IMR-90 (cell line): ENCODE data around the gene OPCML. TPM values are rescaled to one million over a fixed set of nuclear protein-coding genes. Genes with fewer than 3 reads are reported as not detected.

Source experiments
- ATAC-seq: fragments of 200-7000 bp; cut with Tn5 transposase; 2 replicates; pipeline ENCODE4 v1.9.1; 2020; ENCODE audit warnings: low read depth, mild to moderate bottlenecking, moderate library complexity
- BruUV-seq: library from RNA; stranded (reverse); fragments of 400-500 nt; replicated peaks from 2 replicates; lab custom pipeline; 2021; lab: Mats Ljungman, UMichigan
- CTCF ChIA-PET: fragments of 300-600 bp; formaldehyde crosslinking; extraction: SDS; loops from one replicate; lab custom pipeline; 2021; ENCODE audit warnings: antibody characterized with exemption; lab: Yijun Ruan, JAX
- POLR2A ChIA-PET: fragments of 300-600 bp; sonication (Branson Sonifier 250); formaldehyde crosslinking; loops from one replicate; lab custom pipeline; 2022; ENCODE audit warnings: antibody characterized with exemption; ENCODE audit not compliant: unreplicated experiment; lab: Charles Lee
- DNase-seq: peaks from one replicate; pipeline ENCODE4 v3.0.0; 2013
- H2AFZ ChIP-seq: replicated peaks from 2 replicates; pipeline ENCODE3; 2013; ENCODE audit warnings: low read length, mild to moderate bottlenecking; ENCODE audit not compliant: poor library complexity
- H2AK5ac ChIP-seq: 2 replicates; pipeline ENCODE4 v1.6.1; 2013; ENCODE audit warnings: low read depth, low read length, inconsistent platforms
- H2AK9ac ChIP-seq: replicated peaks from 2 replicates; pipeline ENCODE3; 2013; ENCODE audit warnings: mild to moderate bottlenecking, low read depth, low read length, moderate library complexity; ENCODE audit not compliant: poor library complexity
- H2BK120ac ChIP-seq: 2 replicates; pipeline ENCODE4 v1.6.1; 2013; ENCODE audit warnings: low read depth, low read length, inconsistent platforms
- H2BK15ac ChIP-seq: 3 replicates; pipeline ENCODE4 v1.6.1; 2013; ENCODE audit warnings: low read depth, low read length, inconsistent platforms
- H2BK20ac ChIP-seq: 2 replicates; pipeline ENCODE4 v1.6.1; 2013; ENCODE audit warnings: low read depth, mild to moderate bottlenecking, inconsistent platforms, low read length, moderate library complexity
- H2BK5ac ChIP-seq: 2 replicates; pipeline ENCODE4 v1.6.1; 2013; ENCODE audit warnings: mild to moderate bottlenecking, low read depth, low read length, inconsistent platforms; ENCODE audit not compliant: poor library complexity, severe bottlenecking
- H3K14ac ChIP-seq: replicated peaks from 2 replicates; pipeline ENCODE4 v1.6.1; 2013; ENCODE audit warnings: low read depth, low read length, inconsistent platforms
- H3K18ac ChIP-seq: 2 replicates; pipeline ENCODE4 v1.6.1; 2013; ENCODE audit warnings: low read depth, low read length, control low read depth
- H3K23ac ChIP-seq: 2 replicates; pipeline ENCODE4 v1.6.1; 2013; ENCODE audit warnings: low read depth, low read length, inconsistent platforms
- H3K27ac ChIP-seq: 2 replicates; pipeline ENCODE4 v1.5.1; 2013; ENCODE audit warnings: mild to moderate bottlenecking, control low read depth, low read length; ENCODE audit not compliant: insufficient read depth
- H3K27me3 ChIP-seq: 2 replicates; pipeline ENCODE4 v1.6.1; 2013; ENCODE audit warnings: low read length; ENCODE audit not compliant: control insufficient read depth, insufficient read depth
- H3K36me3 ChIP-seq: 2 replicates; pipeline ENCODE4 v1.6.1; 2013; ENCODE audit warnings: low read length, mixed read lengths; ENCODE audit not compliant: control insufficient read depth, insufficient read depth
- H3K4ac ChIP-seq: 2 replicates; pipeline ENCODE4 v1.6.1; 2013; ENCODE audit warnings: low read depth, low read length, inconsistent platforms
- H3K4me1 ChIP-seq: 2 replicates; pipeline ENCODE4 v1.6.1; 2013; ENCODE audit warnings: low read length, mixed read lengths; ENCODE audit not compliant: control insufficient read depth, insufficient read depth
- H3K4me2 ChIP-seq: 2 replicates; pipeline ENCODE4 v1.6.1; 2013; ENCODE audit warnings: low read depth, mild to moderate bottlenecking, control low read depth, low read length, moderate library complexity
- H3K4me3 ChIP-seq: 2 replicates; pipeline ENCODE4 v1.5.1; 2013; ENCODE audit warnings: low read depth, mild to moderate bottlenecking, control low read depth, low read length, moderate library complexity; ENCODE audit not compliant: insufficient read depth
- H3K56ac ChIP-seq: 2 replicates; pipeline ENCODE4 v1.6.1; 2013; ENCODE audit warnings: low read length, inconsistent platforms; ENCODE audit not compliant: insufficient read depth; ENCODE audit errors: extremely low read depth
- H3K79me1 ChIP-seq, 2 experiments: 2 replicates each; pipeline ENCODE4 v1.6.1; 2013; ENCODE audit warnings: low read length in 2 of 2, inconsistent platforms in 1 of 2, low read depth in 1 of 2
- H3K9ac ChIP-seq: 2 replicates; pipeline ENCODE4 v1.6.1; 2013; ENCODE audit warnings: low read depth, low read length, control low read depth
- H3K9me1 ChIP-seq: 2 replicates; pipeline ENCODE4 v1.6.1; 2013; ENCODE audit warnings: low read length, inconsistent platforms; ENCODE audit not compliant: insufficient read depth
- H3K9me3 ChIP-seq: 2 replicates; pipeline ENCODE4 v1.6.1; 2013; ENCODE audit warnings: low read length; ENCODE audit not compliant: control insufficient read depth, insufficient read depth
- H4K20me1 ChIP-seq: 2 replicates; pipeline ENCODE4 v1.6.1; 2013; ENCODE audit warnings: low read length, inconsistent platforms; ENCODE audit not compliant: insufficient read depth
- H4K5ac ChIP-seq: 2 replicates; pipeline ENCODE4 v1.6.1; 2013; ENCODE audit warnings: mild to moderate bottlenecking, low read depth, low read length, control low read depth
- H4K8ac ChIP-seq, 2 experiments: 2 replicates each; pipeline ENCODE4 v1.6.1; 2013; ENCODE audit warnings: low read depth in 2 of 2, low read length in 2 of 2, control low read depth in 1 of 2, inconsistent platforms in 1 of 2
- H4K91ac ChIP-seq: 2 replicates; pipeline ENCODE4 v1.6.1; 2013; ENCODE audit warnings: low read depth, low read length, inconsistent platforms; ENCODE audit not compliant: insufficient read depth
- CHD1 ChIP-seq: IDR thresholded peaks from 2 replicates; pipeline ENCODE4 v1.6.1; 2012; ENCODE audit warnings: low read depth, low read length, improper control_type of control experiment
- NFE2L2 ChIP-seq: fragments of 150-350 bp; IDR thresholded peaks from 2 replicates; pipeline ENCODE4 v1.6.1; 2016; ENCODE audit warnings: low read depth, mild to moderate bottlenecking, low read length
- RCOR1 ChIP-seq: IDR thresholded peaks from 2 replicates; pipeline ENCODE4 v1.6.1; 2012; ENCODE audit warnings: mild to moderate bottlenecking, low read length, improper control_type of control experiment; ENCODE audit not compliant: insufficient replicate concordance
- WGBS, 2 experiments: methylation state at CpG; one replicate each; pipeline versions ENCODE4 v1.1.5 to v1.1.7; 2013; ENCODE audit warnings: missing lambda C conversion rate in 2 of 2; ENCODE audit not compliant: insufficient read length in 1 of 2; ENCODE audit errors: extremely low coverage in 2 of 2; 5-methylcytosine and 5-hydroxymethylcytosine counted together
- dilution Hi-C: fragments of 300-500 bp; cut with HindIII; formaldehyde crosslinking; loops from one replicate; pipeline ENCODE4 v1.14.3; 2018; ENCODE audit warnings: low sequenced_read_pairs; ENCODE audit not compliant: unreplicated experiment
- in situ Hi-C: fragments of 300-500 bp; cut with MboI; formaldehyde crosslinking; loops from 3 replicates; pipeline ENCODE4 v1.14.3; 2019; ENCODE audit warnings: low sequenced_read_pairs, inconsistent platforms, mixed read lengths
- intact Hi-C: fragments of 100-400 bp; cut with micrococcal nuclease; formaldehyde crosslinking; loops from 2 replicates; pipeline ENCODE4 v1.10.0; 2022
- polyA plus RNA-seq, 3 experiments: library from polyadenylated mRNA; depleted of rRNA; stranded (reverse); fragments of >200 nt; gene quantifications; 2 replicates each; pipeline ENCODE4 v1.2.3, GENCODE V29; 2012; ENCODE audit warnings: low replicate concordance in 1 of 3
- total RNA-seq: library from RNA; depleted of rRNA; stranded (reverse); fragments of >200 nt; gene quantifications from 2 replicates; pipeline ENCODE4 v1.2.3, GENCODE V29; 2012
- TF ChIP-seq, protein P1 (sequence below): conservative IDR thresholded peaks from 2 replicates; pipeline ENCODE4 v1.5.1; 2012; ENCODE audit warnings: mild to moderate bottlenecking, low read depth, low read length, improper control_type of control experiment

OPCML gene
- total and polyA plus RNA-seq, 2 of the 4 experiments (the other 2 are of a cell fraction), result under 0.01 to 2.6 TPM

DNA sequence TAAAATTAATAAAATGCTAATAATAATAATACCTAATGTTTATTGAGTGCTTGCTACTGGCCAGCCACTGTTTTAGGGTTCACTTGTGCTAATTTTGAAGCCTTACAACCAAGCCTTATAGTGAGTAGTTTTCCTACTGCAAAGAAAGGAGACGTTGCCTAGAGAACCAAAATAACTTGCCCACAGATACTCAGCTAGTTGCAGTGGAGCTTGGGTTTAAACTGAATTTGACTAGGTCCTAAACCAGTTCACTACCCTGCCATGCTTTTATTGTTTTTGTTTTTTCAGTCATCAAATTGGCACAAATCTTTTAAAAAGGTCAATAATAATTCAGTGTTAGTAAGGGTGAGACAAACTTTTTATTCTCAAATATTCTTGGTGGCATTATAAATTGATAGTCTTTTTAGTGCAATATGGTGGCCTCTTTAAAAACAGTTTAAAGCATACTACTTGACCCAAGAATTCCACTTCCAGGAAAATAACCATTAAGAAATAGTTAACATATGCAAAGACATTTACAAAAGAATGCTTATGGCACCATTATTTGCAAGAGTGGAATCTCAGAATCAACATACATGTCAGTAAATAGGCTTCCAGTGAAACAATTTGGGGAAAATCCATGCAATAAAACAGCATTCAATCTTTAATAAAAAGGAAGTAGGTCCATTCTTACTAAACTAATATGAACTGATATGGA is 90.2 kb downstream of the OPCML start:
- H3K23ac ChIP-seq, result no peak overlapping the region
- DNase-seq (no peak), ATAC-seq (no peak)
- BruUV-seq, result no TSS peak
- H4K20me1 ChIP-seq, result no peaks in the 10 kb centered on the region
- CTCF ChIA-PET, result interaction anchor here (0.6 kb wide), 1 partner anchor 8 kb away, joined by 4 read pairs; no protein-coding TSS in a partner anchor
- H3K79me1 ChIP-seq, result no peaks in the 10 kb centered on the region
- no peak overlapping the region for H3K4me2 ChIP-seq
- dilution Hi-C loops (no loop called here), intact Hi-C loops (no loop called here), in situ Hi-C loops (no loop called here)
- H3K56ac ChIP-seq, result no peak overlapping the region
- H3K9me3 ChIP-seq, result peaks cover 14% of the 10 kb centered on the region
- H2AFZ ChIP-seq, result no peak overlapping the region
- no peak overlapping the region for H2BK15ac ChIP-seq
- H2BK5ac ChIP-seq, result no peak overlapping the region
- H4K5ac ChIP-seq, result no peak overlapping the region
- no peaks in the 10 kb centered on the region for H3K9me1 ChIP-seq
- no CpG with 5 or more reads among the region's 1 CpG for WGBS, 2 experiments
- no peaks in the 10 kb centered on the region for H3K27me3 ChIP-seq
- no peaks in the 10 kb centered on the region for H3K36me3 ChIP-seq
- POLR2A ChIA-PET, result no interaction called here
- H2BK20ac ChIP-seq, result no peak overlapping the region
- no peak overlapping the region for H3K27ac ChIP-seq
- H2AK9ac ChIP-seq, result no peak overlapping the region
- no peak overlapping the region for H3K18ac ChIP-seq
- H2BK120ac ChIP-seq, result no peak overlapping the region
- no peak overlapping the region for H4K8ac ChIP-seq
- no peak overlapping the region for H3K14ac ChIP-seq
- no peak overlapping the region for H2AK5ac ChIP-seq
- no peak overlapping the region for H3K9ac ChIP-seq
- no peaks in the 10 kb centered on the region for H3K4me1 ChIP-seq
- no peak overlapping the region for H3K4me3 ChIP-seq
- no peak overlapping the region for H3K4ac ChIP-seq
- no peak overlapping the region for H4K91ac ChIP-seq
- TF ChIP-seq CHD1, result no peak
- TF ChIP-seq, protein P1, sequence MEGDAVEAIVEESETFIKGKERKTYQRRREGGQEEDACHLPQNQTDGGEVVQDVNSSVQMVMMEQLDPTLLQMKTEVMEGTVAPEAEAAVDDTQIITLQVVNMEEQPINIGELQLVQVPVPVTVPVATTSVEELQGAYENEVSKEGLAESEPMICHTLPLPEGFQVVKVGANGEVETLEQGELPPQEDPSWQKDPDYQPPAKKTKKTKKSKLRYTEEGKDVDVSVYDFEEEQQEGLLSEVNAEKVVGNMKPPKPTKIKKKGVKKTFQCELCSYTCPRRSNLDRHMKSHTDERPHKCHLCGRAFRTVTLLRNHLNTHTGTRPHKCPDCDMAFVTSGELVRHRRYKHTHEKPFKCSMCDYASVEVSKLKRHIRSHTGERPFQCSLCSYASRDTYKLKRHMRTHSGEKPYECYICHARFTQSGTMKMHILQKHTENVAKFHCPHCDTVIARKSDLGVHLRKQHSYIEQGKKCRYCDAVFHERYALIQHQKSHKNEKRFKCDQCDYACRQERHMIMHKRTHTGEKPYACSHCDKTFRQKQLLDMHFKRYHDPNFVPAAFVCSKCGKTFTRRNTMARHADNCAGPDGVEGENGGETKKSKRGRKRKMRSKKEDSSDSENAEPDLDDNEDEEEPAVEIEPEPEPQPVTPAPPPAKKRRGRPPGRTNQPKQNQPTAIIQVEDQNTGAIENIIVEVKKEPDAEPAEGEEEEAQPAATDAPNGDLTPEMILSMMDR, result no peak
- TF ChIP-seq NFE2L2, result no peak
- no peak for TF ChIP-seq RCOR1
